RWPE1 (cell line): Measurements from ENCODE around the gene GSTM4.
A peak's percentile ranks its signal among the peaks of the same experiment; 100 is the strongest.

ENCODE experiments used
- CTCF ChIA-PET: fragments of 350-600 bp; sonication (Branson Sonifier 250); formaldehyde crosslinking; extraction: SDS; loops from one replicate; lab custom pipeline; 2021; lab: Yijun Ruan, JAX
- POLR2A ChIA-PET: fragments of 400-600 bp; formaldehyde crosslinking; extraction: SDS; loops from one replicate; lab custom pipeline; 2020; ENCODE audit warnings: antibody characterized with exemption; ENCODE audit not compliant: low non-redundant PET; lab: Yijun Ruan, JAX
- DNase-seq: peaks from one replicate; pipeline ENCODE4 v3.0.0; 2012; ENCODE audit warnings: low spot score
- H3K27ac ChIP-seq: fragments of 450-650 bp; 2 replicates; pipeline ENCODE4 v1.5.1; 2017
- TF ChIP-seq, protein P1 (sequence below): fragments of 450-650 bp; conservative IDR thresholded peaks from 2 replicates; pipeline ENCODE4 v1.5.1; 2017; ENCODE audit warnings: low read depth, mild to moderate bottlenecking

GSTM4 gene

GRCh38 chr1:109628540-109629321 lies 27.2 kb upstream of the GSTM4 start:
- H3K27ac ChIP-seq, result no peak overlapping the region
- peak; percentile 21 for DNase-seq
- TF ChIP-seq, protein P1, sequence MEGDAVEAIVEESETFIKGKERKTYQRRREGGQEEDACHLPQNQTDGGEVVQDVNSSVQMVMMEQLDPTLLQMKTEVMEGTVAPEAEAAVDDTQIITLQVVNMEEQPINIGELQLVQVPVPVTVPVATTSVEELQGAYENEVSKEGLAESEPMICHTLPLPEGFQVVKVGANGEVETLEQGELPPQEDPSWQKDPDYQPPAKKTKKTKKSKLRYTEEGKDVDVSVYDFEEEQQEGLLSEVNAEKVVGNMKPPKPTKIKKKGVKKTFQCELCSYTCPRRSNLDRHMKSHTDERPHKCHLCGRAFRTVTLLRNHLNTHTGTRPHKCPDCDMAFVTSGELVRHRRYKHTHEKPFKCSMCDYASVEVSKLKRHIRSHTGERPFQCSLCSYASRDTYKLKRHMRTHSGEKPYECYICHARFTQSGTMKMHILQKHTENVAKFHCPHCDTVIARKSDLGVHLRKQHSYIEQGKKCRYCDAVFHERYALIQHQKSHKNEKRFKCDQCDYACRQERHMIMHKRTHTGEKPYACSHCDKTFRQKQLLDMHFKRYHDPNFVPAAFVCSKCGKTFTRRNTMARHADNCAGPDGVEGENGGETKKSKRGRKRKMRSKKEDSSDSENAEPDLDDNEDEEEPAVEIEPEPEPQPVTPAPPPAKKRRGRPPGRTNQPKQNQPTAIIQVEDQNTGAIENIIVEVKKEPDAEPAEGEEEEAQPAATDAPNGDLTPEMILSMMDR, result no peak
- POLR2A ChIA-PET, result no interaction called here
- CTCF ChIA-PET, result interaction anchor here (0.7 to 1.1 kb wide), 2 partner anchors 83 to 146 kb away, joined by 3 to 5 read pairs; no protein-coding TSS in a partner anchor

DNA sequence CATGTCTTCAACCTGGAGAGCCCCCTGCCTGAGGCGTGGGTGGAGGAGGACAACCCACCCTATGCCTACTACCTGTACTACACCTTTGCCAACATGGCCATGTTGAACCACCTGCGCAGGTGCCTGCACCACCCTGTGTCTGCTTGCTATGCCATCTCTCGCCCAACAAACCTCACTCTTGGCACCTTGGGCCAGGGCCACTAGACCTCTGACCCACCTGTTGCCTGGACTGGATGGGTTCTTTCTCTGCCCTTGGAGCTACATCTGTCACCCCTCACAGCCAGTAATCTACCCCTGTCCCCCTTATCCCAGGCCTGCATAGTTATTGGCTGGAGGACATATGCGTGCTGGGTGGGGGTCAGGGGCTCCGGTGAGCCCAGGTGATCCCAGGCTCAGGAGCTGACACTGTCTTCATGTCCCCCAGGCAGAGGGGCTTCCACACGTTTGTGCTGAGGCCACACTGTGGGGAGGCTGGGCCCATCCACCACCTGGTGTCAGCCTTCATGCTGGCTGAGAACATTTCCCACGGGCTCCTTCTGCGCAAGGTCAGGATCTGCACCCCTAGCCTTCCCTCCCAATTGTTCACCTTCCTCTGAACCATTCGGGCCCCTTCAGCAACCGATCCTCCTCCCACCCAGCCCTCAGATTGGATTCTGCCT lies 26.4 kb upstream of the GSTM4 start:
- H3K27ac ChIP-seq, result no peak overlapping the region
- TF ChIP-seq, protein P1, result no peak
- DNase-seq, result no peak
- CTCF ChIA-PET, result interaction anchor here (0.6 to 2.0 kb wide), 6 partner anchors 78 to 1503 kb away, joined by 3 to 9 read pairs (median 4); no protein-coding TSS in a partner anchor
- POLR2A ChIA-PET, result no interaction called here

DNA sequence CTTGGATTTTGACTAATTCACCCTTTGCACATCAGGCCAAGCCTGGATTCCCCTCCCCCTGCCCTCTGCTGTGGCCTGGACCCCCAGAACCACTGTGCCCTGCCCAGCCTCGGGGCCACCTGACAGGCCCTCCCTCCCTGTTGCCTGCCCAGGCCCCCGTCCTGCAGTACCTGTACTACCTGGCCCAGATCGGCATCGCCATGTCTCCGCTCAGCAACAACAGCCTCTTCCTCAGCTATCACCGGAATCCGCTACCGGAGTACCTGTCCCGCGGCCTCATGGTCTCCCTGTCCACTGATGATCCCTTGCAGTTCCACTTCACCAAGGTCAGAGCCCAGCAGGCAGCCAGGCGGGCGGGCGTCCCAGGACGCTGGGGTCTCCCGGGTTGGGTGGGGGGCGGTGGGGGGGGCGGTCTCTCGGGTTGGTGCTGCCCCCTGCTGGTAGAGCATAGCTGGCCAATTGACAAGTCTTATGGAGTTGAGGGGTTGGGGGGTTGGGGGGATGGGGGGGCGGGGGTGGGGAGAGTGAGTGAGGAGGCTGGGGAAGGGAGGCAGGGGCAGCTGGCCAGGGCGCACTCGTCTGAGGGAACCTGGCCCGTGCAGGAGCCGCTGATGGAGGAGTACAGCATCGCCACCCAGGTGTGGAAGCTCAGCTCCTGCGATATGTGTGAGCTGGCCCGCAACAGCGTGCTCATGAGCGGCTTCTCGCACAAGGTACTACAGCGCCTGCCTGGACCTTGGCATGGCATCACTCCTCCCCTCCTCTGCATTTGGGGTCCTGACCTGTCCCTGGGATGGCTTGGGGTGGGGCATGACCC lies 25.6 kb upstream of the GSTM4 start:
- POLR2A ChIA-PET, result no interaction called here
- DNase-seq, result peak; percentile 27
- no peak overlapping the region for H3K27ac ChIP-seq
- CTCF ChIA-PET, result interaction anchor here (0.5 to 2.7 kb wide), 7 partner anchors 10 to 1504 kb away, joined by 3 to 17 read pairs (median 5); no protein-coding TSS in a partner anchor
- TF ChIP-seq, protein P1, result peak; percentile 39

- no peak for DNase-seq
- TF ChIP-seq, protein P1, result no peak
- H3K27ac ChIP-seq, result no peak overlapping the region
- ChIA-PET POLR2A (no interaction called here), CTCF (interaction anchor here (0.5 to 2.7 kb wide), 5 partner anchors 9 to 510 kb away, joined by 4 to 17 read pairs (median 6); no protein-coding TSS in a partner anchor)
Observed at GRCh38 chr1:109630898-109631512, 24.9 kb upstream of the GSTM4 start.

DNA sequence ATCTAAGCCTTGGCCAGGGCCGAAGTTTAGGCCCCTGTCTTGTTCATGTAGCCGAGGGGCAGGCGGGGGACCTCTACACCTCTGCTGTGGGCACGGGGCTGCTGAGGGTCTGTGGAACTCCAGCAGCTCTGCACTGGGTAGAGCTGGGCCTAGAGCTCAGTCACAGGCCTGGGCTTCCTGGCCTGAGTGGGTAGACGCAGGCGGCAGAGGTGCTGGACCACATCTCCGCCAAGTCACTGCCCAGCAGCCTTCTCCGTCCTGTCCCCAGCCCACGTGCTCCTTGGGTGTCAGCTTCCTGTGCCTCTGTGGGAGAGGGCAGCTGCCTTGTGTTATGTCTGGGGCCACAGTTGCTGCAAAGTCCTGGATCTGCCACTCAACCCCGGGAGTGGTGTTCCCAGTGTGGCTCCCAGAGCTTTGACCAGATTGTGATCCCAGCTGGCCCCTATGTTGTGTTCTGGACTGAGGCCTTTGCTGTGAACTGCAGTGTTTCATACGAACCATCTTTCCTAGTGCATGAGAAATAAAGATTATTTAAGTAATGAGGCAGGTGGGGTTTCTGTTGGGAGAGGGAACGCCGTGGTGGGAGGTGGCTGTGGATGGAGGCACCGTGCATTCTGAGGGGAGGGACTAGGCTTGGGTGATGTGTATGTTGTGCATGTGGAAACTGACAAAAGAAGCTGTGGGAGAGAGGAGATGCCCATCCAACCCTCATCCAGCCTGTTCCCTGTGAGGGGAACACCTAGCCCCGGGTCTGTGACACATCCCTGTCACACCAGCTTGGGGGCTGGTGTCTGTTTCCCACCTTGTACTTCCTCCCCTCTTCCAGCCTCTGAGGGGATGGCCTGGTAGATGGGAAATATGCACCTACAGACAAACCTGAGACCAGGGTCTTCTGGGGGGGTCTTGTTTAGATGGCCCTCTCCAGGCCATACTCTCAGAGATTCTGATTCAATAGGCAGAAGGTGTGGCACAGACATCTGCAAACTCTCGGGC lies 24.1 kb upstream of the GSTM4 start:
- peak overlapping the region; percentile 23 for H3K27ac ChIP-seq
- CTCF ChIA-PET, result interaction anchor here (1.2 to 2.7 kb wide), 3 partner anchors 9 to 353 kb away, joined by 5 to 17 read pairs (median 9); partner anchors contain the start of gene AHCYL1
- POLR2A ChIA-PET, result no interaction called here
- TF ChIP-seq, protein P1, result no peak
- DNase-seq, result no peak
